ENCODE data around the gene BCORL1.

DNA sequence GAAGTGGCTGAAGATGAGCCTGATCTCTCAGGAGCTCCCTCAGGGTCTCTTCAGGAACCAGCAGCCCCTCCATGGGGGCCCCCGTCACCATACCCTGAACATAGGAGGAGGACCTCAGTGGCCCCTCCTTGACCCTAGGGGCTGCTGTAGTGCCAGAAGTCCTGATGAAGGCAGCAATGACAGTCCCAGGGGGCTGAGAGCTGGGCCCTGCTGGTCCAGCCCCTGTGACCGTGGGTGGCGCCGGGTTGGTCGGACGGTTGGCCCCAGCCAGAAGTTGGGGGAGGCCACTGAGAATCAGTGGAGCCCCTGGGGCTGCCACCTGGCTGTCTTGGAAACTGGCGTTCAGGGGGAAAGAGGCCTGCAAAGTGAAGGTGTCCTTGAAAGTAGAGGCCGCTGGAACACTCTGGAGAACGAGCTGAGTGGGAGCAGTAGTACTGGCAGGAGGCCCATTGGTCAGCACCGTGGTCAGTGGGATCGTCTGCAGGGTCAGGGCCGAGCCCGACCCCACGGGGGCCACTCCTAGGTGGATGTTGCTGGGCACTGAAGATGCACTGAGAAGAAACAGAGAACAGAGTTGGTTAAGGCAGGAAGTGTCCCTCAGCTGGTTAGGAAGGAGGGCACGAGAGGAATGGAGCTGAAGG, 84.7 kb downstream of the BCORL1 start:
- TF ChIP-seq, protein P1, sequence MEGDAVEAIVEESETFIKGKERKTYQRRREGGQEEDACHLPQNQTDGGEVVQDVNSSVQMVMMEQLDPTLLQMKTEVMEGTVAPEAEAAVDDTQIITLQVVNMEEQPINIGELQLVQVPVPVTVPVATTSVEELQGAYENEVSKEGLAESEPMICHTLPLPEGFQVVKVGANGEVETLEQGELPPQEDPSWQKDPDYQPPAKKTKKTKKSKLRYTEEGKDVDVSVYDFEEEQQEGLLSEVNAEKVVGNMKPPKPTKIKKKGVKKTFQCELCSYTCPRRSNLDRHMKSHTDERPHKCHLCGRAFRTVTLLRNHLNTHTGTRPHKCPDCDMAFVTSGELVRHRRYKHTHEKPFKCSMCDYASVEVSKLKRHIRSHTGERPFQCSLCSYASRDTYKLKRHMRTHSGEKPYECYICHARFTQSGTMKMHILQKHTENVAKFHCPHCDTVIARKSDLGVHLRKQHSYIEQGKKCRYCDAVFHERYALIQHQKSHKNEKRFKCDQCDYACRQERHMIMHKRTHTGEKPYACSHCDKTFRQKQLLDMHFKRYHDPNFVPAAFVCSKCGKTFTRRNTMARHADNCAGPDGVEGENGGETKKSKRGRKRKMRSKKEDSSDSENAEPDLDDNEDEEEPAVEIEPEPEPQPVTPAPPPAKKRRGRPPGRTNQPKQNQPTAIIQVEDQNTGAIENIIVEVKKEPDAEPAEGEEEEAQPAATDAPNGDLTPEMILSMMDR (conservative IDR thresholded peaks at IDR 0.05; ENCODE audit: low read depth, low read length): no peak
- TF ChIP-seq EZH2 (IDR thresholded peaks at IDR 0.05; ENCODE audit: borderline replicate concordance, low read depth, low read length, poor library complexity, severe bottlenecking): no peak
